WTC11 (cell line): ENCODE results near the gene PHLDA2.

Source experiments
- FOXP1 ChIP-seq: sonication (generic); formaldehyde crosslinking; IDR thresholded peaks from 2 replicates; pipeline ENCODE4 v1.8.0; 2022; ENCODE audit warnings: missing genetic modification reagents, mild to moderate bottlenecking, moderate library complexity, borderline replicate concordance
- NFE2L1 ChIP-seq: sonication (generic); formaldehyde crosslinking; IDR thresholded peaks from 2 replicates; pipeline ENCODE4 v1.8.1; 2023; ENCODE audit warnings: missing genetic modification reagents
- TF ChIP-seq, protein P1 (sequence below): fragments of 200-600 bp; IDR thresholded peaks from 2 replicates; pipeline ENCODE4 v1.8.0; 2022; ENCODE audit warnings: antibody characterized with exemption
- TF ChIP-seq, protein P2 (sequence below): sonication (generic); formaldehyde crosslinking; IDR thresholded peaks from 2 replicates; pipeline ENCODE4 v1.8.1; 2023; ENCODE audit warnings: mild to moderate bottlenecking, missing genetic modification reagents, moderate library complexity

DNA sequence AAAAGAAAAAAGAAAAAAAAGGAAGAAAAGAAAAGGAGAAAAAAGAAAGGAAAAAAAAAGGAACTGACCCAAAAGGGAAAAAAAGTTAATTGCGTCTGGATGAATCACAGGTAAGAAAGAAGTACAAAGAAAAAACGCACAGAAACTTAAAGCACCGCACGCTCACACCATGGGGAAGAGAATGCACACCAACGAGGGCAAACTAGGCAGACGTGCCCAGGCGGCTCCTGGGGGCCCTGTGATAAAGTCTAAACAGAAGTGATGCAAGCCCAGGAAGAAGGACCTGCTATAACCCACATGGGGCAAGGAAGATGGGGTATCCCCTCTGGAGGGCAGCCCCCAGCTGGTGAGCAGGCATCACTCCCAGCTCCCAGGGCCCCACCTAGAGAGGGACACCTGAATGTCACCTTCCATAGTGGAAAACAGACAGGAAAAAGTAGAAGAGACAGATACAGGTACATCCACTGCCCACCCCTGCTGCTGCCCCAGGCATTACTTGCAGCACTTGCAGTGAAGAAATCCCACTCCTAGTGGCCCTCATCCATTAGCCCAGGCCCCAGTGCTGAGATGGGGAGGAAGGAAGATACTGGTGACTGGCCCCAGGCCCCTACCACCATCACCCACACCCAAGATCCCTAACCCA lies 34.0 kb upstream of the PHLDA2 start:
- TF ChIP-seq, protein P1, sequence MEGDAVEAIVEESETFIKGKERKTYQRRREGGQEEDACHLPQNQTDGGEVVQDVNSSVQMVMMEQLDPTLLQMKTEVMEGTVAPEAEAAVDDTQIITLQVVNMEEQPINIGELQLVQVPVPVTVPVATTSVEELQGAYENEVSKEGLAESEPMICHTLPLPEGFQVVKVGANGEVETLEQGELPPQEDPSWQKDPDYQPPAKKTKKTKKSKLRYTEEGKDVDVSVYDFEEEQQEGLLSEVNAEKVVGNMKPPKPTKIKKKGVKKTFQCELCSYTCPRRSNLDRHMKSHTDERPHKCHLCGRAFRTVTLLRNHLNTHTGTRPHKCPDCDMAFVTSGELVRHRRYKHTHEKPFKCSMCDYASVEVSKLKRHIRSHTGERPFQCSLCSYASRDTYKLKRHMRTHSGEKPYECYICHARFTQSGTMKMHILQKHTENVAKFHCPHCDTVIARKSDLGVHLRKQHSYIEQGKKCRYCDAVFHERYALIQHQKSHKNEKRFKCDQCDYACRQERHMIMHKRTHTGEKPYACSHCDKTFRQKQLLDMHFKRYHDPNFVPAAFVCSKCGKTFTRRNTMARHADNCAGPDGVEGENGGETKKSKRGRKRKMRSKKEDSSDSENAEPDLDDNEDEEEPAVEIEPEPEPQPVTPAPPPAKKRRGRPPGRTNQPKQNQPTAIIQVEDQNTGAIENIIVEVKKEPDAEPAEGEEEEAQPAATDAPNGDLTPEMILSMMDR: no peak
- TF ChIP-seq NFE2L1: no peak
- no peak for TF ChIP-seq FOXP1
- TF ChIP-seq, protein P2, sequence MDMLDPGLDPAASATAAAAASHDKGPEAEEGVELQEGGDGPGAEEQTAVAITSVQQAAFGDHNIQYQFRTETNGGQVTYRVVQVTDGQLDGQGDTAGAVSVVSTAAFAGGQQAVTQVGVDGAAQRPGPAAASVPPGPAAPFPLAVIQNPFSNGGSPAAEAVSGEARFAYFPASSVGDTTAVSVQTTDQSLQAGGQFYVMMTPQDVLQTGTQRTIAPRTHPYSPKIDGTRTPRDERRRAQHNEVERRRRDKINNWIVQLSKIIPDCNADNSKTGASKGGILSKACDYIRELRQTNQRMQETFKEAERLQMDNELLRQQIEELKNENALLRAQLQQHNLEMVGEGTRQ (CRISPR knock-in tag): no peak
